GM21447 (cell line): ENCODE measurements around the gene HORMAD1.
"Not testable (repeated sequence)": the region's sequence is repeated elsewhere in the genome, so short reads cannot be mapped to it uniquely, and the experiment has no call there.

Experiments used
- ATAC-seq: cut with Tn5 transposase; IDR thresholded peaks from one replicate; pipeline ENCODE4 v1.9.1; 2021; ENCODE audit not compliant: unreplicated experiment

Gene HORMAD1, protein sequence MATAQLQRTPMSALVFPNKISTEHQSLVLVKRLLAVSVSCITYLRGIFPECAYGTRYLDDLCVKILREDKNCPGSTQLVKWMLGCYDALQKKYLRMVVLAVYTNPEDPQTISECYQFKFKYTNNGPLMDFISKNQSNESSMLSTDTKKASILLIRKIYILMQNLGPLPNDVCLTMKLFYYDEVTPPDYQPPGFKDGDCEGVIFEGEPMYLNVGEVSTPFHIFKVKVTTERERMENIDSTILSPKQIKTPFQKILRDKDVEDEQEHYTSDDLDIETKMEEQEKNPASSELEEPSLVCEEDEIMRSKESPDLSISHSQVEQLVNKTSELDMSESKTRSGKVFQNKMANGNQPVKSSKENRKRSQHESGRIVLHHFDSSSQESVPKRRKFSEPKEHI

GRCh38 chr1:150720703-150721102 is at the start of gene HORMAD1:
Gene HORMAD1 (minus strand): TSS chr1:150720895. CDS start chr1:150719505, 1,390 bp downstream.
- ATAC-seq: no peak

GRCh38 chr1:150767704-150768103 is 47.0 kb upstream of the HORMAD1 start:
- not testable (repeated sequence) for ATAC-seq

DNA sequence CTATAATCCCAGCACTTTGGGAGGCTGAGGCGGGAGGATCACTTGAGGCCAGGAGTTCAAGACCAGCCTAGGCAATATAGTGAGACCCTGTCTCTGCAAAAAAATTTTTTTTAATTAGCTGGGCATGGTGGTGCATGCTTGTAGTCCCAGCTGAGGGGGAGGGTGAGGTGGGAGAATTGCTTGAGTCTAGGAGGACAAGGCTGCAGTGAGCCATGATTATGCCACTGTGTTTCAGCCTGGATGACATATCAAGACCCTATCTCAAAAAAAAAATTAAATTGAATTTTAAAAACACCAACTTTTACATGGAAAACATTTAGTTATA is 45.2 kb upstream of the HORMAD1 start:
- not testable (repeated sequence) for ATAC-seq

DNA sequence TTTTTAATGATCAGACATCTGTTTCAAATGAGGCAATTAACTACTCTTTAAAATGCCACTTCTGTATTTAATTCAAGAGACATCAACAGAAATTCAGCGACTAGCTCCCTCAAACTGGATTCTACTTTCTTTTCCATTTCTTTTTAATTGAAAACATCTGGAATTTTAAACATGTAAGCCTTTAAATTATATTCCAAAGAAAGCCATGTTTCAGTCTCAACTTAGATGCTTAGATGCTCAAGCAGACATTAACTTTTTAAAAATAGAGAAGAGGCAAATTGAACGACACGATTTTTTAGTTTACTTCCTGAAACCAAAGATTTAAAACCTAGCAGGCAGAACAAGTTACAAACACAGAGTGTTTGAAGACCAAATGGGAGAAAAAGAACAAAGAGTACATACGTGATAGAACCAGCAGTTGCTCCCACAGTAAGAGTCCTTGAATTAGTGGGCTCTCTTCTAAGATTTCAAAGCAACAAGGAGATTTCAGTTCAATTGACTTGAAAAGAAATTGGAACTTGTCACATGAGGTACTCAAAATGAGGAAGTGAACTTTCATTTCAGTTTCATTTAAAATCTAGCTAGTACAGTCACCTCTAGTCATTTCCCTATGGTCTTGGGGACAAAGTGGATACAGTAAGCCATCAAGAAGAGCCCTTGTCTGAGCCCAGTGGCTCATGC is 44.7 kb upstream of the HORMAD1 start, which contains the start of gene CTSS:
Gene CTSS (minus strand): TSS at position 483 of the 681 bp plus-strand sequence. CDS start 1,015 bp downstream, outside the sequence.
- peak; percentile 84 for ATAC-seq

GRCh38 chr1:150764617-150765101 is 44.0 kb upstream of the HORMAD1 start:
- ATAC-seq: no peak

- ATAC-seq: no peak
Observed at GRCh38 chr1:150763018-150763417, 42.3 kb upstream of the HORMAD1 start.

GRCh38 chr1:150762552-150762951 is 41.9 kb upstream of the HORMAD1 start:
- no peak for ATAC-seq

DNA sequence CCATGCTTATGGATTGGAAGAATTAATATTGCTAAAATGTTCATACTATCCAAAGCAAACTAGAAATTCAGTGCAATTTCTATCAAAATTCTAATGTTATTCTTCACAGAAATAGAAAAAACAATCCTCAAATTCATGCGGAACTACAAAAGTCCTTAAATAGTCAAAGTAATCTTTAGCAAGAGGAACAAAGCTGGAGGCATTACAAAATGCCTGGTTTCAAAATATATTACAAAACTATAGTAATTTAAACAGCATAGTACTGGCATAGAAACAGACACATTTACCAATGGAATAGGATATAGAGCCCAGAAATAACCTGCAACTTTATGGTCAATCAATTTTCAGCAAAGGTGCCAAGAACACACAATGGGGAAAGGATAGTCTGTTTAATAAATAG is 41.1 kb upstream of the HORMAD1 start:
- ATAC-seq: no peak

- no peak for ATAC-seq
Observed at GRCh38 chr1:150760013-150760412, 39.3 kb upstream of the HORMAD1 start.

GRCh38 chr1:150753416-150753815 is 32.7 kb upstream of the HORMAD1 start:
- no peak for ATAC-seq

DNA sequence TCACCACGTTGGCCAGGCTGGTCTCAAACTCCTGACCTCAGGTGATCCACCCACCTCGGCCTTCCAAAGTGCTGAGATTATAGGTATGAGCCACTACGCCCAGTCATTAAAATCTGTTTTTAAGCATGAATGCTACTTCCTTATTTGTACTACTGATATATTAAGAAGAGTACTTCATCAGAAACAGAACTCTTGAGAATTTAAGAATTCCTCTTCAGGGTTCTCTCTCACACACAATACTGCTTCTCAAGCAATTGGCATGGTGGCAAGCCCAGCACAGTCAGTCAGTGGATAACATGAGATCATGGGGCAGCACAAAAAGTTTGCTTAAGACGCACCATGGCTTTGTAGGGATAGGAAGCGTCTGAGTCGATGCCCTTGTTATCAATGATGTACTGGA is 30.7 kb upstream of the HORMAD1 start:
- ATAC-seq: no peak

- no peak for ATAC-seq
Observed at GRCh38 chr1:150749720-150750311, 29.1 kb upstream of the HORMAD1 start.

DNA sequence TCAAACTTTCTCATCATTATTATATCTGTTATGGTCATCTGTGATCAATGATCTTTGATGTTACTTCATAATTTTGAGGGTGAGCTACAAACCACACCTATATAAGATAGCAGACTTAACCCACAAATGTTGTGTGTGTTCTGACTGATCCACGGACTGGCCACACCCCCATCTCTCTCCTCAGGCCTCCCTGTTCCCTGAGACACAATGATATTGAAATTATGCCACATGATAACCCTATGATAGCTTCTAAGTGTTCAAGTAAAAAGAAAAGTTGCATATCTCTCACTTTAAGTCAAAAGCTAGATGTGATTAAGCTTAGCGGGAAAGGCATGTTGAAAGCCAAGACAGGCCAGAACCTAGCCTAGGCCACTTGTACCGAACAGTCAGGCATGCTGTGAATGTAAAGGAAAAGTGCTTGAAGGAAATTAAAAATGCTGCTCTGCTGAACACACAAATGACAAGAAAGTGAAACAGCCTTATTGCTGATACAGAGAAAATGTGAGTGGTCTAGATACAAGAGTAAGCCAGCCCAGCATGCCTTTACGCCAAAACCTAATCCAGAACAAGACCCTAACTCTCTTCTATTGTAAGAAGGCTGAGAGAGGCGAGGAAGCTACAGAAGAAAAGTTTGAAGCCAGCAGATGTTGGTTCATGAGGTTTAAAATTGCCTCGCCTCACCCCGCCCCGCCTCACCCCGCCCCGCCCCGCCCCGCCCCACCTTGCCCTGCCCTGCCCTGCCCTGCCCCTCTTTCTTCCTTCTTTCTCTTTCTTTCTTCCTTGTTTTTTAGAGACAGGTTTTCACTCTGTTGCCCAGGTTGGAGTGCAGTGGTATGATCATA is 28.4 kb upstream of the HORMAD1 start:
- ATAC-seq: no peak

DNA sequence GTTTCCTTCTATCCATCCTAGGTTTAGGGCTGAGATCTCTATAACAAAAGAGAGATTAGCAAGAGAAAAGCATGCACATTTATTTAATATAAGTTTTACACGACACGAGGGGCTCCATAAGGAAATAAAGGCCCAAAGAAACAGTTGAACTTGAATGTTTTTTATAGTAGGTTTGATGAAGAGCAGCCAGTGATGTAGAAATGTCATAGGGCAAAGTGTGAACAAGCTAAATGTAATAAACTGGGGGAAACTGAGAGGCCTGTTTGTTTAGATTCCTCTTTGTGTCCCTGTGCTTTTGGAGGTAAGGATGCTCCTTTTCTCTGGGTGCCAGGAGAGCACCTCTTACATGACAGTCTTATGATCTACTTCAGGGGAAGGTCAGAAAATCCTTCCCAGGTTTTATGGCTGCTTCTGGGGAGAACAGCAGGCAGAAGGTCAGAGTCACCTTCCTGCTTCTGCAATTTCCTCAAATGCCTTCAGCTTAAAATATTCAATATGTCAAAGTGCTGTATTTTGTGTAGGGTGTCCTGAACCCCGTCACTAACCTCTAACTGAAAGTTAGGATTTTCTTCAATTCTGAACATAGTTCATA is 9.5 kb upstream of the HORMAD1 start:
- no peak for ATAC-seq

DNA sequence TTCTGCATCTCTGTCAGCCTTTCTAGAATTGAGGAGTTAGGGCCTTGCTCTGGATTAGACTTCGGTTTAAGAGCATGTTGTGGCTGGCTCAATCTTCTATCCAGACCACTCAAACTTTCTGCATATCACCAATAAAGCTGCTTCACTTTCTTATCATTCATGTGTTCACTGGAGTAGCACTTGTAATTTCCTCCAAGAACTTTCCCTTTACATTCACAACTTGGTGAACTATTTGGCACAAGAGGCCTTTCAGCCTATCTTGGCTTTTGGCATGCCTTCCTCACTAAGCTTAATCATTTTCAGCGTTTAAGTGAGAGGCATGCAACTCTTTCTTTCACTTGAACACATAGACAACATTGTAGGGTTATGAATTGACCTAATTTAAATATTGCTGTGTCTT is 3.6 kb upstream of the HORMAD1 start:
- ATAC-seq: no peak

DNA sequence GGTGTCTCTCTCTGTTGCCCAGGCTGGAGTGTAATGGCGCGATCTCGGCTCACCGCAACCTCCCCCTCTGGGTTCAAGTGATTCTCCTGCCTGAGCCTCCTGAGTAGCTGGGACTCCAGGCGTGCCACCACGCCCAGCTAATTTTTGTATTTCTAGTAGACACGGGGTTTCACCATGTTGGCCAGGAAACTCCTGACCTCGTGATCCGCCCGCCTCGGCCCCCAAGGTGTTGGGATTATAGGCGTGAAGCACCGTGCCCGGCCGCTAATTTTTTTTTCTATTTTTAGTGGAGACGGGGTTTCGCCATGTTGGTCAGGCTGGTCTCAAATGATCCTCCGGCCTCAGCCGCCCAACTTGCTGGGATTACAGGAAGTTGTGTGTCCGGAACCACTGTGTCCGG is 597 bp downstream of the HORMAD1 start:
- ATAC-seq: no peak

DNA sequence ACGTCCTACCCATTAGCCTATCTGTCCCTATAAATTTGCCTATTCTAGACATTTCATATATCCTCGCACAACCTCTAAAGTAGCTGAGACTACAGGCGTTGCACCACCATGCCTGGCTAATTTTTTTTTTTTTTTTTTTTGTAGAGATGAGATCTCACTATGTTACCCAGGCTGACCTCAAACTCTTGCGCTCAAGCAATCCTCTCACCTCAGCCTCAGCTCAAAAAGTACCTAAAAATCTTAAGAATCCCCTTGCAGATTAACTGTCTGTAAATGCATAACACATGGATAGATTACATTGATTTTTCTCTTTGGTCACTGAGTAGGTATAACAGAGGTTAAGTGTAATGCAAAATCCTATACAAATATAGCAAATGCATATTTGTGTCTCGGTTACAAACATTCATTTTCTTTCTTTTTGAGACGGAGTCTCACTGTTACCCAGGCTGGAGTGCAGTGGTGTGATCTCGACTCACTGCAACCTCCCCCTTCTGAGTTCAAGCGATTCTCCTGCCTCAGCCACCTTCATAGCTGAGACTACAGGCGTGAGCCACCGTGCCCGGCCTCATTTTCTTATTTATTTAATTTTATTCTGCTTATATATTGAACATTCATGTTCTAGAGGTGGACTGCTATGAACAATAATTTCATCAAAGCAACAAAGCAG is 2.3 kb downstream of the HORMAD1 start:
- ATAC-seq: no peak

DNA sequence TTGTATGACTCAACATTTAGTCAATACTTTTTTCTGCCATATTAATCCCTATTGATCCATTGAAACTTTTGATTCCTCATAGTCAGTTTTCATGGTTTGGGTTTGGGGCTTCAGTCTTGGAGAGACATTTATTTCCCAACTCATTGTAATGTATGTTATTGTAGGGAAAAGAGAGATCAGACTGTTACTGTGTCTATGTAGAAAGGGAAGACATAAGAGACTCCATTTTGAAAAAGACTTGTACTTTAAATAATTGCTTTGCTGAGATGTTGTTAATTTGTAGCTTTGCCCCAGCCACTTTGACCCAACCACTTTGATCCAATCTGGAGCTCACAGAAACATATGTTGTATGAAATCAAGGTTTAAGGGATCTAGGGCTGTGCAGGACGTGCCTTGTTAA is 11.7 kb downstream of the HORMAD1 start:
- not testable (repeated sequence) for ATAC-seq

DNA sequence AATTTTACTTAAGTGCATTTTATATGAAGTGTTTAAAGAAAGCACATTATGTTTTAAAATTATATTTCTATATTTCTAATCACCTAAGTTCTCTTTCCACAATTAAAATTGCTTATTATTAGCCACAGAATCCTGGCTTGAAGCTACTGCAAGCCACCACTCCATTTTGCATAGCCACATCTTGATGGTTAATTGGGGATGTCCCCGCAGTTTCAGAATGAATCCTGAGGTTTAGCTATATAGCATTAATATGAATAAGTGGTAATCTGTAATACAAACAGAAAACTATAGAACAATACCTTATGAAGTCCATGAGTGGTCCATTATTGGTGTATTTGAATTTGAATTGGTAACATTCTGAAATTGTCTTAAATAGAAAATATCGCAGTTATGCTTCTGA is 12.1 kb downstream of the HORMAD1 start:
- peak; percentile 81 for ATAC-seq

GRCh38 chr1:150706091-150706490 is 14.6 kb downstream of the HORMAD1 start:
- ATAC-seq: no peak
